Neural cell (in vitro differentiated cells): ENCODE measurements around the gene BCKDHB. TPM values are rescaled to one million over a fixed set of nuclear protein-coding genes. Genes with fewer than 3 reads are reported as not detected.

Source experiments
- H2AFZ ChIP-seq: fragments of 200-600, 300-800 bp; sonication (generic), shearing (Covaris generic); 2 replicates; pipeline ENCODE4 v1.6.0; 2014; ENCODE audit warnings: low read depth, mild to moderate bottlenecking, antibody characterized with exemption, low read length, moderate library complexity
- H3F3A ChIP-seq: fragments of 200-600 bp; shearing (Covaris generic); 2 replicates; pipeline ENCODE4 v1.6.1; 2016; ENCODE audit warnings: mild to moderate bottlenecking, moderate library complexity, mixed read lengths, antibody characterized with exemption, low read length; ENCODE audit not compliant: insufficient read depth, poor library complexity, severe bottlenecking
- H3K27ac ChIP-seq: fragments of 200-600, 300-800 bp; sonication (generic), shearing (Covaris generic); 2 replicates; pipeline ENCODE4 v1.5.1; 2014; ENCODE audit warnings: mild to moderate bottlenecking, low read length, moderate library complexity
- H3K27me3 ChIP-seq: fragments of 300-800, 200-600 bp; sonication (generic), shearing (Covaris generic); 2 replicates; pipeline ENCODE4 v1.6.0; 2014; ENCODE audit warnings: mild to moderate bottlenecking, low read depth, low read length, moderate library complexity; ENCODE audit not compliant: insufficient read depth
- H3K36me3 ChIP-seq: fragments of 300-800, 200-600 bp; sonication (generic), shearing (Covaris generic); 2 replicates; pipeline ENCODE4 v1.5.1; 2014; ENCODE audit warnings: mild to moderate bottlenecking, antibody characterized with exemption, low read length, moderate library complexity; ENCODE audit not compliant: insufficient read depth
- H3K4me2 ChIP-seq: fragments of 300-800, 200-600 bp; sonication (generic), shearing (Covaris generic); 2 replicates; pipeline ENCODE4 v1.6.0; 2014; ENCODE audit warnings: mild to moderate bottlenecking, low read length
- H3K4me3 ChIP-seq: fragments of 300-800, 200-600 bp; sonication (generic), shearing (Covaris generic); 2 replicates; pipeline ENCODE4 v1.5.1; 2014; ENCODE audit warnings: mild to moderate bottlenecking, low read length, moderate library complexity
- H3K79me2 ChIP-seq: fragments of 200-600 bp; shearing (Covaris generic); replicated peaks from 2 replicates; pipeline ENCODE4 v1.6.0; 2014; ENCODE audit warnings: mild to moderate bottlenecking, low read length, moderate library complexity; ENCODE audit not compliant: insufficient read depth
- H3K9ac ChIP-seq: fragments of 300-800, 200-600 bp; sonication (generic), shearing (Covaris generic); 2 replicates; pipeline ENCODE4 v1.6.1; 2016; ENCODE audit warnings: mild to moderate bottlenecking, low read length, mixed read lengths
- H3K9me2 ChIP-seq: fragments of 200-600 bp; shearing (Covaris generic); 2 replicates; pipeline ENCODE4 v1.6.1; 2016; ENCODE audit warnings: mild to moderate bottlenecking, low read length, mixed read lengths; ENCODE audit not compliant: insufficient read depth
- H3K9me3 ChIP-seq: fragments of 200-600, 300-800 bp; sonication (generic), shearing (Covaris generic); 2 replicates; pipeline ENCODE4 v1.6.1; 2016; ENCODE audit warnings: mild to moderate bottlenecking, mixed run types, low read length, moderate library complexity, mixed read lengths
- H4K20me1 ChIP-seq: fragments of 200-600 bp; shearing (Covaris generic); 2 replicates; pipeline ENCODE4 v1.6.1; 2016; ENCODE audit warnings: mild to moderate bottlenecking, mixed run types; ENCODE audit not compliant: insufficient read depth
- EP300 ChIP-seq: fragments of 450-650 bp; conservative IDR thresholded peaks from 2 replicates; pipeline ENCODE4 v1.6.1; 2014; ENCODE audit warnings: antibody characterized with exemption, mild to moderate bottlenecking, moderate library complexity; ENCODE audit not compliant: poor library complexity, severe bottlenecking
- EZH2 ChIP-seq: fragments of 200-600, 300-800 bp; shearing (Covaris generic), sonication (generic); IDR thresholded peaks from 2 replicates; pipeline ENCODE4 v1.6.1; 2014; ENCODE audit warnings: antibody characterized with exemption, low read length, borderline replicate concordance, mild to moderate bottlenecking; ENCODE audit not compliant: insufficient read depth, poor library complexity, severe bottlenecking
- MXI1 ChIP-seq: fragments of 450-650 bp; conservative IDR thresholded peaks from 2 replicates; pipeline ENCODE4 v1.6.1; 2014; ENCODE audit warnings: antibody characterized with exemption, mild to moderate bottlenecking; ENCODE audit not compliant: poor library complexity, severe bottlenecking
- POLR2AphosphoS5 ChIP-seq: IDR thresholded peaks from 2 replicates; pipeline ENCODE4 v1.6.1; 2012
- RAD21 ChIP-seq: fragments of 450-650 bp; conservative IDR thresholded peaks from 2 replicates; pipeline ENCODE4 v1.6.1; 2014; ENCODE audit warnings: antibody characterized with exemption, mild to moderate bottlenecking, moderate library complexity
- REST ChIP-seq: IDR thresholded peaks from 2 replicates; pipeline ENCODE4 v1.6.1; 2012; ENCODE audit warnings: borderline replicate concordance
- SMC3 ChIP-seq: fragments of 450-650 bp; conservative IDR thresholded peaks from 2 replicates; pipeline ENCODE4 v1.6.1; 2014; ENCODE audit warnings: antibody characterized with exemption, mild to moderate bottlenecking, moderate library complexity; ENCODE audit not compliant: poor library complexity
- TAF1 ChIP-seq: IDR thresholded peaks from 2 replicates; pipeline ENCODE4 v1.6.1; 2012; ENCODE audit warnings: low read depth
- polyA plus RNA-seq: library from polyadenylated mRNA; depleted of rRNA; stranded (reverse); fragments of >200 nt; gene quantifications from 2 replicates; pipeline ENCODE4 v1.2.3, GENCODE V29; 2014
- TF ChIP-seq, protein P1 (sequence below): fragments of 450-650 bp; IDR thresholded peaks from 2 replicates; pipeline ENCODE4 v1.5.1; 2014; ENCODE audit warnings: antibody characterized with exemption, mild to moderate bottlenecking, moderate library complexity; ENCODE audit not compliant: poor library complexity, severe bottlenecking

BCKDHB gene
- polyA plus RNA-seq, 1 donor from 2014 or later, result 16.1 TPM

- Histone ChIP-seq H3K9me3 (no peaks in the 10 kb centered on the region), H3K27ac (no peak overlapping the region), H4K20me1 (no peaks in the 10 kb centered on the region), H3F3A (no peaks in the 10 kb centered on the region), H3K9me2 (no peaks in the 10 kb centered on the region), H3K9ac (no peak overlapping the region), H3K4me2 (no peak overlapping the region), H3K79me2 (no peaks in the 10 kb centered on the region), H3K27me3 (no peaks in the 10 kb centered on the region), H3K36me3 (no peaks in the 10 kb centered on the region), H3K4me3 (no peak overlapping the region), H2AFZ (no peak overlapping the region)
- TF ChIP-seq REST (no peak), POLR2AphosphoS5 (no peak), MXI1 (no peak), EZH2 (no peak), RAD21 (no peak), SMC3 (no peak), TAF1 (no peak)
- TF ChIP-seq, protein P1, sequence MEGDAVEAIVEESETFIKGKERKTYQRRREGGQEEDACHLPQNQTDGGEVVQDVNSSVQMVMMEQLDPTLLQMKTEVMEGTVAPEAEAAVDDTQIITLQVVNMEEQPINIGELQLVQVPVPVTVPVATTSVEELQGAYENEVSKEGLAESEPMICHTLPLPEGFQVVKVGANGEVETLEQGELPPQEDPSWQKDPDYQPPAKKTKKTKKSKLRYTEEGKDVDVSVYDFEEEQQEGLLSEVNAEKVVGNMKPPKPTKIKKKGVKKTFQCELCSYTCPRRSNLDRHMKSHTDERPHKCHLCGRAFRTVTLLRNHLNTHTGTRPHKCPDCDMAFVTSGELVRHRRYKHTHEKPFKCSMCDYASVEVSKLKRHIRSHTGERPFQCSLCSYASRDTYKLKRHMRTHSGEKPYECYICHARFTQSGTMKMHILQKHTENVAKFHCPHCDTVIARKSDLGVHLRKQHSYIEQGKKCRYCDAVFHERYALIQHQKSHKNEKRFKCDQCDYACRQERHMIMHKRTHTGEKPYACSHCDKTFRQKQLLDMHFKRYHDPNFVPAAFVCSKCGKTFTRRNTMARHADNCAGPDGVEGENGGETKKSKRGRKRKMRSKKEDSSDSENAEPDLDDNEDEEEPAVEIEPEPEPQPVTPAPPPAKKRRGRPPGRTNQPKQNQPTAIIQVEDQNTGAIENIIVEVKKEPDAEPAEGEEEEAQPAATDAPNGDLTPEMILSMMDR, result no peak
These were observed 66.9 kb downstream of the BCKDHB start for GRCh38 chr6:80173411-80173810.

- H3F3A ChIP-seq, result no peaks in the 10 kb centered on the region
- H3K4me3 ChIP-seq, result no peak overlapping the region
- no peaks in the 10 kb centered on the region for H3K36me3 ChIP-seq
- no peak overlapping the region for H3K27ac ChIP-seq
- H3K27me3 ChIP-seq, result no peaks in the 10 kb centered on the region
- no peak overlapping the region for H2AFZ ChIP-seq
- H3K79me2 ChIP-seq, result no peaks in the 10 kb centered on the region
- H3K9me3 ChIP-seq, result no peaks in the 10 kb centered on the region
- H4K20me1 ChIP-seq, result no peaks in the 10 kb centered on the region
- no peak overlapping the region for H3K9ac ChIP-seq
- H3K9me2 ChIP-seq, result no peaks in the 10 kb centered on the region
- H3K4me2 ChIP-seq, result no peak overlapping the region
- no peak for TF ChIP-seq POLR2AphosphoS5
- no peak for TF ChIP-seq TAF1
- TF ChIP-seq, protein P1, result no peak
- no peak for TF ChIP-seq REST
- no peak for TF ChIP-seq MXI1
- no peak for TF ChIP-seq SMC3
- no peak for TF ChIP-seq RAD21
- TF ChIP-seq EZH2, result no peak
- TF ChIP-seq EP300, result no peak
These were observed 68.6 kb downstream of the BCKDHB start for GRCh38 chr6:80174900-80175572.
